Suprapubic skin (tissue), 3 donors: ENCODE results near the gene PRKCQ.

ENCODE experiments used
- EP300 ChIP-seq: sonication (generic); formaldehyde crosslinking; IDR thresholded peaks from one replicate; pipeline ENCODE4 v1.6.1; 2017; ENCODE audit warnings: antibody characterized with exemption
- POLR2A ChIP-seq, 2 donors: fragments of 450-650 bp; IDR thresholded peaks; one replicate each; pipeline ENCODE4 v1.6.1; 2017; ENCODE audit warnings: antibody characterized with exemption in 2 of 2, mild to moderate bottlenecking in 2 of 2, moderate library complexity in 2 of 2
- TF ChIP-seq, protein P1 (sequence below), 2 donors: fragments of 200-600 bp in 1 of 2; fragments of 450-650 bp in 1 of 2; sonication (generic) in 1 of 2; IDR thresholded peaks; one replicate each; pipeline ENCODE4 v1.5.1; 2016 to 2019; ENCODE audit warnings: antibody characterized with exemption in 2 of 2, mild to moderate bottlenecking in 1 of 2, moderate library complexity in 1 of 2

DNA sequence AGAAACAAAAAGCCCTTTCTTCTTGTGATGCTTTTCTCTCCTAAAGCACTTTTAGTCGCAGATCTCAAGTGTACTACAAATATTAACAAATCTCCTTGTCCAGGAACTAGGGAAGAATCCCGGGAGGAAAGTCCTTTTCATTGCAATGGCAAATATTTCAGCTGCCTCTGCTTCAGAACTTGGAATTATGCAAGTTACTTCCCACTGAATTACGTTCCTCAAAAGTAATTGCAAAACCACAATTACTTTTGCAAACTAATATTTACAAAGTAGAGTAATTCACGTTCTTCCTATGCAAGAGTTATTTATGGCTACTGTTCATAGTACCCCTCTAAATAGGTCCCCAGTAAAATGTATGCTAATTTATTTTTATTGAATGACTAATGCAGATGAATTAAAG, 14.5 kb downstream of the PRKCQ start:
- TF ChIP-seq, protein P1, sequence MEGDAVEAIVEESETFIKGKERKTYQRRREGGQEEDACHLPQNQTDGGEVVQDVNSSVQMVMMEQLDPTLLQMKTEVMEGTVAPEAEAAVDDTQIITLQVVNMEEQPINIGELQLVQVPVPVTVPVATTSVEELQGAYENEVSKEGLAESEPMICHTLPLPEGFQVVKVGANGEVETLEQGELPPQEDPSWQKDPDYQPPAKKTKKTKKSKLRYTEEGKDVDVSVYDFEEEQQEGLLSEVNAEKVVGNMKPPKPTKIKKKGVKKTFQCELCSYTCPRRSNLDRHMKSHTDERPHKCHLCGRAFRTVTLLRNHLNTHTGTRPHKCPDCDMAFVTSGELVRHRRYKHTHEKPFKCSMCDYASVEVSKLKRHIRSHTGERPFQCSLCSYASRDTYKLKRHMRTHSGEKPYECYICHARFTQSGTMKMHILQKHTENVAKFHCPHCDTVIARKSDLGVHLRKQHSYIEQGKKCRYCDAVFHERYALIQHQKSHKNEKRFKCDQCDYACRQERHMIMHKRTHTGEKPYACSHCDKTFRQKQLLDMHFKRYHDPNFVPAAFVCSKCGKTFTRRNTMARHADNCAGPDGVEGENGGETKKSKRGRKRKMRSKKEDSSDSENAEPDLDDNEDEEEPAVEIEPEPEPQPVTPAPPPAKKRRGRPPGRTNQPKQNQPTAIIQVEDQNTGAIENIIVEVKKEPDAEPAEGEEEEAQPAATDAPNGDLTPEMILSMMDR (IDR thresholded peaks at IDR 0.05) = no peak
- TF ChIP-seq EP300 (no peak), POLR2A (IDR thresholded peaks at IDR 0.05) (no peak)
